BJ (cell line): ENCODE measurements around the gene SPOPL. TPM values are rescaled to one million over a fixed set of nuclear protein-coding genes. Genes with fewer than 3 reads are reported as not detected.
"Not testable (repeated sequence)": the region's sequence is repeated elsewhere in the genome, so short reads cannot be mapped to it uniquely, and the experiment has no call there.

Source experiments
- CTCF ChIA-PET: fragments of 350-600 bp; formaldehyde crosslinking; extraction: SDS; loops from one replicate; lab custom pipeline; 2021; ENCODE audit warnings: antibody characterized with exemption, inconsistent platforms; lab: Yijun Ruan, JAX
- POLR2A ChIA-PET: fragments of 300-600 bp; sonication (Branson Sonifier 250); formaldehyde crosslinking; extraction: SDS; loops from one replicate; lab custom pipeline; 2021; ENCODE audit warnings: antibody characterized with exemption; lab: Charles Lee
- DNase-seq: peaks from one replicate; pipeline ENCODE4 v3.0.0-alpha.2; 2011; ENCODE audit warnings: low read depth
- H3K27me3 ChIP-seq: 2 replicates; pipeline ENCODE4 v1.6.0; 2011; ENCODE audit warnings: low read length; ENCODE audit not compliant: control insufficient read depth, insufficient read depth
- H3K36me3 ChIP-seq: 2 replicates; pipeline ENCODE4 v1.5.1; 2011; ENCODE audit warnings: low read length; ENCODE audit not compliant: control insufficient read depth, insufficient read depth
- H3K4me3 ChIP-seq: 2 replicates; pipeline ENCODE4 v1.5.1; 2011; ENCODE audit warnings: low read depth, mild to moderate bottlenecking, control low read depth, low read length
- CTCF ChIP-seq: IDR thresholded peaks from 2 replicates; pipeline ENCODE4 v1.5.1; 2011; ENCODE audit warnings: low read depth, mild to moderate bottlenecking, control low read depth, inconsistent platforms, low read length, moderate library complexity; ENCODE audit not compliant: insufficient read depth
- polyA plus RNA-seq: library from polyadenylated mRNA; depleted of rRNA; stranded (reverse); fragments of >200 nt; gene quantifications from 2 replicates; pipeline ENCODE4 v1.2.3, GENCODE V29; 2011

The SPOPL gene
- polyA plus RNA-seq, 1 experiment = 5.8 TPM

DNA sequence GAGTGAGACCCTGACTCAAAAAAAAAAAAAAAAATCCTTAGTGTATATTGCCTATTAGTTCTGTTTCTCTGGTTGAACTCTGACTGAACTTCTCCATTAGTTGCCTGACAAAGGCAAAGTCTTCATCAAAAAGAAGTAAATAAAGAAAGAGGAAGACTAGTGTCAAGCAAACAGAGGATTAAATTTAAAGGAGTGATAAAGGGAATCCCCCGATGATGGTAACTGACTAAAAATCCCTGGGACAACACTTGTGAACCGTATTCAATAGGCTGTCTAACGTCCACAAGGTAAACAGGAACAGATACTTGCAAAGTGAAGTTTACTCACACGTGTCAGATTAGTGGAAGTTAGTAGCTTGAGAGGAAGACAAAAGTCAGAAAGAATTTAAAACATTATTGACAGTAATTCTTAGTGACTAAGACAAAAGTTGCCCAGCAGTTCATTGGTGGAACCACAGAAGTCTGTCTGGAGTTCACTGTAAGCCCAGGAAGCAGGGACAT is 26.2 kb upstream of the SPOPL start:
- ChIA-PET CTCF (no interaction called here), POLR2A (no interaction called here)
- TF ChIP-seq CTCF = no peak
- Histone ChIP-seq H3K36me3 (no peaks in the 10 kb centered on the region), H3K27me3 (no peaks in the 10 kb centered on the region), H3K4me3 (no peak overlapping the region)
- no peak for DNase-seq

DNA sequence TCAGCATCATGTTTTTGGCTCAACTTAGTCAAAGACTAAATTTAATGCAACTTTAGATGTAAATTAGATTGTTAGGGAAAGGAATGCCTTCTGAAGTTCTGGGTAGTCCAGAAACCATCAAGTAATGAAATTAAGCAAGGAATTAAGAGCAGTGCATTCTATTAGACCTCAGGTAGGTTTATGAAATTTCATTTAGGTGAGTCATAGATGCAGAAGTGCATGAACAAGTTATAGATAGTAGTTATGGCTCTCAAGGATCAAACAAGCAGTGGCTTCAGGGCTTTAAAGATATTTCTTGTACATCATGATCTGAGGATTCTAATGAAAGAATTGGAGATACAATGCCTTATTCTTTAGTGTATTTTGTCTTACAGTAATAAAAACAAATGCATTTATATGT is 25.4 kb upstream of the SPOPL start:
- Histone ChIP-seq H3K27me3 (no peaks in the 10 kb centered on the region), H3K4me3 (no peak overlapping the region), H3K36me3 (no peaks in the 10 kb centered on the region)
- DNase-seq = no peak
- ChIA-PET CTCF (no interaction called here), POLR2A (no interaction called here)
- TF ChIP-seq CTCF = no peak

GRCh38 chr2:138476940-138477339 is 24.6 kb upstream of the SPOPL start:
- no peak for TF ChIP-seq CTCF
- no peak for DNase-seq
- no peaks in the 10 kb centered on the region for H3K27me3 ChIP-seq
- no peaks in the 10 kb centered on the region for H3K36me3 ChIP-seq
- ChIA-PET CTCF (no interaction called here), POLR2A (no interaction called here)
- H3K4me3 ChIP-seq = no peak overlapping the region

DNA sequence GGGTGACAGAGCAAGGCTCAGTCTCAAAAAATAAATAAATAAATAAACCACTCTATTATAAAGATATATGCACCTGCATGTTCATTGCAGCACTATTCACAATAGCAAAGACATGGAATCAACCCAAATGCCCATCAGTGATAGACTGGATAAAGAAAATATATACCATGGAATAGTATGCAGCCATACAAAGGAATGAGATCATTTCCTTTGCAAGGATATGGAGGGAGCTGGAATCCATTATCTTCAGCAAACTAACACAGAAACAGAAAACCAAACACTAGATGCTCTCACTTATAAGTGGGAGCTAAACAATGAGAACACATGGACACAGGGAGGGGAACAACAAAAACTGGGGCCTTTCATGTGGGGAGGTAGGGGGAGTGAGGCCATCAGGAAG is 18.8 kb upstream of the SPOPL start:
- H3K36me3 ChIP-seq, H3K27me3 ChIP-seq, CTCF ChIA-PET, H3K4me3 ChIP-seq, POLR2A ChIA-PET, DNase-seq: not testable (repeated sequence)

- Histone ChIP-seq H3K4me3 (no peak overlapping the region), H3K36me3 (no peaks in the 10 kb centered on the region), H3K27me3 (no peaks in the 10 kb centered on the region)
- CTCF ChIA-PET = no interaction called here
- POLR2A ChIA-PET = no interaction called here
- no peak for TF ChIP-seq CTCF
- no peak for DNase-seq
Observed at GRCh38 chr2:138485019-138485418, 16.6 kb upstream of the SPOPL start.
